HepG2 (cell line): ENCODE data around the gene TUBB4A. TPM values are rescaled to one million over a fixed set of nuclear protein-coding genes. Genes with fewer than 3 reads are reported as not detected.

Experiments used
- BATF2 ChIP-seq: sonication (generic); formaldehyde crosslinking; IDR thresholded peaks from 2 replicates; pipeline ENCODE4 v1.8.0; 2022; ENCODE audit warnings: mild to moderate bottlenecking, missing genetic modification reagents, moderate library complexity
- CREM ChIP-seq, 2 experiments: sonication (generic) in 1 of 2; formaldehyde crosslinking in 1 of 2; IDR thresholded peaks; 2 replicates each; pipeline versions ENCODE4 v1.4.0 to v1.6.1; 2016 to 2020; ENCODE audit warnings: antibody characterized with exemption in 1 of 2, mild to moderate bottlenecking in 1 of 2, missing genetic modification reagents in 1 of 2
- DPF2 ChIP-seq: sonication (generic); formaldehyde crosslinking; IDR thresholded peaks from 2 replicates; pipeline ENCODE4 v1.4.0; 2020; ENCODE audit warnings: mild to moderate bottlenecking, low read depth, missing genetic modification reagents, borderline replicate concordance
- EEA1 ChIP-seq: sonication (generic); formaldehyde crosslinking; IDR thresholded peaks from 2 replicates; pipeline ENCODE4 v1.5.1; 2020; ENCODE audit warnings: mild to moderate bottlenecking, missing genetic modification reagents, borderline replicate concordance
- EZH2 ChIP-seq: conservative IDR thresholded peaks from 2 replicates; pipeline ENCODE4 v1.6.1; 2012; ENCODE audit warnings: mild to moderate bottlenecking, low read depth, low read length, moderate library complexity
- HDAC2 ChIP-seq: sonication (generic); formaldehyde crosslinking; IDR thresholded peaks from 2 replicates; pipeline ENCODE4 v1.4.0; 2020; ENCODE audit warnings: missing genetic modification reagents
- HNF1A ChIP-seq, 2 experiments: sonication (generic) in 1 of 2; formaldehyde crosslinking in 1 of 2; IDR thresholded peaks; 2 replicates each; pipeline versions ENCODE4 v1.4.0 to v1.6.1; 2016 to 2020; ENCODE audit warnings: borderline replicate concordance in 1 of 2, low read depth in 1 of 2, mild to moderate bottlenecking in 1 of 2, missing genetic modification reagents in 1 of 2
- HNF4A ChIP-seq: sonication (generic); formaldehyde crosslinking; IDR thresholded peaks from 2 replicates; pipeline ENCODE4 v1.4.0; 2020; ENCODE audit warnings: missing genetic modification reagents
- IRX3 ChIP-seq: sonication (generic); formaldehyde crosslinking; IDR thresholded peaks from 2 replicates; pipeline ENCODE4 v1.8.1; 2023; ENCODE audit warnings: mild to moderate bottlenecking, low read depth, missing genetic modification reagents, borderline replicate concordance
- JARID2 ChIP-seq: sonication (generic); formaldehyde crosslinking; IDR thresholded peaks from 2 replicates; pipeline ENCODE4 v1.8.1; 2023; ENCODE audit warnings: missing genetic modification reagents, inconsistent platforms; ENCODE audit not compliant: insufficient replicate concordance
- MTF2 ChIP-seq: sonication (generic); formaldehyde crosslinking; IDR thresholded peaks from 2 replicates; pipeline ENCODE4 v1.5.0; 2020; ENCODE audit warnings: missing genetic modification reagents, borderline replicate concordance
- NFKBIZ ChIP-seq: IDR thresholded peaks from 2 replicates; pipeline ENCODE4 v1.6.1; 2018; ENCODE audit warnings: missing genetic modification reagents, missing compliant biosample characterization
- PHF21A ChIP-seq: sonication (generic); formaldehyde crosslinking; IDR thresholded peaks from 2 replicates; pipeline ENCODE4 v1.5.0; 2020; ENCODE audit warnings: mild to moderate bottlenecking, missing genetic modification reagents
- PRMT3 ChIP-seq: sonication (generic); formaldehyde crosslinking; IDR thresholded peaks from 2 replicates; pipeline ENCODE4 v1.8.1; 2022; ENCODE audit warnings: low read depth, mild to moderate bottlenecking, moderate library complexity, missing genetic modification reagents, borderline replicate concordance
- RBAK ChIP-seq: sonication (generic); formaldehyde crosslinking; IDR thresholded peaks from 2 replicates; pipeline ENCODE4 v1.5.1; 2020; ENCODE audit warnings: mild to moderate bottlenecking, missing genetic modification reagents
- RBM39 ChIP-seq: fragments of 200-400 bp; formaldehyde crosslinking; IDR thresholded peaks from one replicate; pipeline ENCODE4 v1.6.1; 2018; ENCODE audit warnings: antibody characterized with exemption, mild to moderate bottlenecking, low read depth, low read length; ENCODE audit not compliant: poor library complexity, severe bottlenecking
- REXO4 ChIP-seq: sonication (generic); formaldehyde crosslinking; IDR thresholded peaks from 2 replicates; pipeline ENCODE4 v1.8.0; 2022; ENCODE audit warnings: missing genetic modification reagents, mild to moderate bottlenecking, borderline replicate concordance
- U2AF1 ChIP-seq: fragments of 200-400 bp; formaldehyde crosslinking; optimal IDR thresholded peaks from 2 replicates; pipeline ENCODE3; 2017; ENCODE audit warnings: mild to moderate bottlenecking, low read depth, low read length
- WIZ ChIP-seq: sonication (generic); formaldehyde crosslinking; IDR thresholded peaks from 2 replicates; pipeline ENCODE4 v1.5.1; 2020; ENCODE audit warnings: mild to moderate bottlenecking, missing genetic modification reagents
- ZFX ChIP-seq: sonication (generic); formaldehyde crosslinking; IDR thresholded peaks from 2 replicates; pipeline ENCODE4 v1.4.0; 2020; ENCODE audit warnings: mild to moderate bottlenecking, low read depth, missing genetic modification reagents, moderate library complexity
- ZNF280D ChIP-seq: sonication (generic); formaldehyde crosslinking; IDR thresholded peaks from 2 replicates; pipeline ENCODE4 v1.5.1; 2020; ENCODE audit warnings: mild to moderate bottlenecking, missing genetic modification reagents
- polyA plus RNA-seq, 8 experiments: library from polyadenylated mRNA; depleted of rRNA in 3 of 8; stranded (reverse) in 7 of 8; unstranded in 1 of 8; fragments of >200 nt; fragmentation: Illumina TruSeq in 4 of 8; extraction: Trizol in 4 of 8; gene quantifications; 2 replicates each; pipeline versions ENCODE4 v1.2.1 to v1.2.3, GENCODE V29; 2011 to 2016; ENCODE audit warnings: low read depth in 4 of 8, missing spikeins in 1 of 8, mixed read lengths in 1 of 8; ENCODE audit not compliant: insufficient read depth in 1 of 8
- total RNA-seq, 5 experiments: library from RNA; depleted of rRNA; stranded (reverse); fragments of >200 nt; fragmentation: Illumina TruSeq; extraction: Trizol; gene quantifications; 2 replicates each; pipeline ENCODE4 v1.2.3, GENCODE V29; 2016; ENCODE audit warnings: low read depth in 1 of 5

TUBB4A gene
- total and polyA plus RNA-seq, 2 of the 13 experiments (the other 11 are each of a cell fraction or from before 2014, with no cell fraction given) = not detected

GRCh38 chr19:6460099-6460884 lies 41.8 kb downstream of the TUBB4A start (continued):
- TF ChIP-seq HNF1A (IDR thresholded peaks at IDR 0.05; ENCODE audit: low read depth) = no peak
- TF ChIP-seq HNF1A (CRISPR knock-in tag; IDR thresholded peaks at IDR 0.05; ENCODE audit: borderline replicate concordance) = peak; percentile 61; the same call in 1 of the 2 replicates
- no peak for TF ChIP-seq IRX3 (CRISPR knock-in tag)
- TF ChIP-seq RBAK (CRISPR knock-in tag) = no peak
- TF ChIP-seq ZNF280D (CRISPR knock-in tag) = no peak
- peak; percentile 82 for TF ChIP-seq ZFX (CRISPR knock-in tag)
- TF ChIP-seq EEA1 (CRISPR knock-in tag) = no peak
- peak; percentile 35; the same call in 1 of the 2 replicates for TF ChIP-seq MTF2
- TF ChIP-seq NFKBIZ (CRISPR knock-in tag) = no peak
- TF ChIP-seq HNF4A = no peak
- TF ChIP-seq PHF21A (CRISPR knock-in tag) = peak; percentile 43; the same call in 1 of the 2 replicates
- TF ChIP-seq RBM39 = peak; percentile 90
- no peak for TF ChIP-seq PRMT3 (CRISPR knock-in tag)
- no peak for TF ChIP-seq WIZ (CRISPR knock-in tag)
- no peak for TF ChIP-seq REXO4
- no peak for TF ChIP-seq EZH2
- TF ChIP-seq CREM (IDR thresholded peaks at IDR 0.05) = no peak
- no peak for TF ChIP-seq CREM (CRISPR knock-in tag; IDR thresholded peaks at IDR 0.05)
- TF ChIP-seq HDAC2 = peak; percentile 49; the same call in 1 of the 2 replicates
- TF ChIP-seq BATF2 (CRISPR knock-in tag) = no peak
- no peak for TF ChIP-seq JARID2 (CRISPR knock-in tag)
- TF ChIP-seq DPF2 = no peak
- TF ChIP-seq U2AF1 = peak; percentile 87
